Endodermal cell (in vitro differentiated cells): ENCODE data around the gene PRRX2. TPM values are rescaled to one million over a fixed set of nuclear protein-coding genes. Genes with fewer than 3 reads are reported as not detected.

ENCODE experiments used
- DNase-seq: peaks from one replicate; pipeline ENCODE4 v3.0.0-alpha.2; 2017
- H3K27ac ChIP-seq: 2 replicates; pipeline ENCODE4 v1.5.1; 2013; ENCODE audit warnings: mild to moderate bottlenecking, low read depth, low read length, moderate library complexity
- H3K27me3 ChIP-seq: 2 replicates; pipeline ENCODE4 v1.6.1; 2013; ENCODE audit warnings: mild to moderate bottlenecking, low read length, moderate library complexity; ENCODE audit not compliant: insufficient read depth, control insufficient read depth, poor library complexity, severe bottlenecking
- H3K36me3 ChIP-seq: 2 replicates; pipeline ENCODE4 v1.7.0; 2013; ENCODE audit warnings: mild to moderate bottlenecking, low read length, moderate library complexity; ENCODE audit not compliant: control insufficient read depth, insufficient read depth
- H3K4me1 ChIP-seq: one replicate; pipeline ENCODE4 v1.7.0; 2013; ENCODE audit warnings: low read length; ENCODE audit not compliant: control insufficient read depth, insufficient read depth
- H3K4me3 ChIP-seq: 2 replicates; pipeline ENCODE4 v1.5.1; 2013; ENCODE audit warnings: mild to moderate bottlenecking, low read length, moderate library complexity
- H3K9ac ChIP-seq: 2 replicates; pipeline ENCODE4 v1.6.1; 2013; ENCODE audit warnings: mild to moderate bottlenecking, low read length, moderate library complexity; ENCODE audit not compliant: poor library complexity, severe bottlenecking; ENCODE audit errors: extremely low read depth
- H3K9me3 ChIP-seq: 2 replicates; pipeline ENCODE4 v1.6.1; 2013; ENCODE audit warnings: mild to moderate bottlenecking, low read length, moderate library complexity; ENCODE audit not compliant: control insufficient read depth
- H3K27ac Mint-ChIP-seq: 2 replicates; pipeline ENCODE4 v1.8.0; 2020; ENCODE audit warnings: mixed read lengths
- H3K27me3 Mint-ChIP-seq: 2 replicates; pipeline ENCODE4 v1.8.0; 2021; ENCODE audit warnings: mild to moderate bottlenecking, mixed read lengths; ENCODE audit not compliant: insufficient read depth
- H3K36me3 Mint-ChIP-seq: 2 replicates; pipeline ENCODE4 v1.8.0; 2020; ENCODE audit warnings: low read depth, mixed read lengths
- H3K4me1 Mint-ChIP-seq: 2 replicates; pipeline ENCODE4 v1.8.0; 2020; ENCODE audit warnings: mixed read lengths
- H3K4me3 Mint-ChIP-seq: 2 replicates; pipeline ENCODE4 v1.8.0; 2020; ENCODE audit warnings: mild to moderate bottlenecking, moderate library complexity, mixed read lengths
- H3K9me3 Mint-ChIP-seq: 2 replicates; pipeline ENCODE4 v1.8.0; 2020; ENCODE audit warnings: mild to moderate bottlenecking, mixed read lengths
- CTCF ChIP-seq: fragments of 200-600 bp; sonication (generic); conservative IDR thresholded peaks from 2 replicates; pipeline ENCODE4 v1.5.0; 2021; ENCODE audit warnings: antibody characterized with exemption, mild to moderate bottlenecking
- WGBS, 2 experiments: methylation state at CpG; one replicate each; pipeline versions ENCODE4 v1.1.5 to v1.1.7; 2013; ENCODE audit warnings: missing lambda C conversion rate in 2 of 2, mixed read lengths in 1 of 2; ENCODE audit not compliant: insufficient coverage in 1 of 2, insufficient read length in 1 of 2; 5-methylcytosine and 5-hydroxymethylcytosine counted together
- total RNA-seq, 2 donors: library from RNA; stranded (reverse); fragmentation: NEBNext Ultra II Directional in 1 of 2; extraction: Animal tissue kit (Norgen Biotek cat#: 25700) in 1 of 2; gene quantifications; 2 replicates in 1 of 2; 3 replicates in 1 of 2; pipeline ENCODE4 v1.2.1, GENCODE V29; 2021

Gene PRRX2
- total RNA-seq, 2 donors from 2014 or later, result 1.0 to 3.8 TPM

GRCh38 chr9:129755151-129755550, 89.7 kb downstream of the PRRX2 start:
- Histone ChIP-seq H3K27me3 (no peaks in the 10 kb centered on the region), H3K27ac (no peak overlapping the region), H3K4me1 (no peaks in the 10 kb centered on the region), H3K4me3 (no peak overlapping the region), H3K9ac (no peak overlapping the region), H3K36me3 (no peaks in the 10 kb centered on the region), H3K9me3 (no peaks in the 10 kb centered on the region)
- H3K4me1 Mint-ChIP-seq, result peaks cover 9% of the 10 kb centered on the region
- TF ChIP-seq CTCF, result no peak
- H3K36me3 Mint-ChIP-seq, result no peaks in the 10 kb centered on the region
- no peaks in the 10 kb centered on the region for H3K9me3 Mint-ChIP-seq
- no peak overlapping the region for H3K4me3 Mint-ChIP-seq
- DNase-seq, result no peak
- H3K27ac Mint-ChIP-seq, result no peak overlapping the region
- peaks cover 18% of the 10 kb centered on the region for H3K27me3 Mint-ChIP-seq
- WGBS, 2 experiments, result 88 to 91% methylated on average over 5 of the region's 5 CpGs

DNA sequence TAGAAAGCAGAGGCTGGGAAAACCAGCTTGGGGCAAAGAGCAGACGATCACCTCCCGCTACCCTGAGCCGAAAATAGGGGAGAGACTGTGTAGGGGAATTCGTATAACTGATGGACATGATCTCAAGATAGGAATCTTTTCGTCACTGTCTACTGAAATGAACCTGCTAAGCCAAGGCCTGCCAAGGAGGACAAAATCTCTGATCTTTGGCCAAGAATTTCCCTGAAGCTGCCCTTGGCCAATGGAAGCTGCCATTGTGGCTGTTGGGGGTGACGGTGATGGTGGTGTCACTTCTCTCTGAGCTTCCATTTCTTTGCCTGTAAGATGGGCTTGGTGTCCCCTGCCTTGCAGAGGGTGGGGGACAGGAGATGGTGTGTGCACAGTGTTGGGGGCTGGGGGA, 90.7 kb downstream of the PRRX2 start:
- H3K9ac ChIP-seq, result no peak overlapping the region
- no peak overlapping the region for H3K4me3 ChIP-seq
- 95 to 96% methylated on average over 5 to 6 of the region's 6 CpGs for WGBS, 2 experiments
- H3K4me1 ChIP-seq, result no peaks in the 10 kb centered on the region
- H3K27ac Mint-ChIP-seq, result no peak overlapping the region
- no peak for DNase-seq
- no peaks in the 10 kb centered on the region for H3K36me3 Mint-ChIP-seq
- H3K9me3 Mint-ChIP-seq, result no peaks in the 10 kb centered on the region
- TF ChIP-seq CTCF, result no peak
- H3K27ac ChIP-seq, result no peak overlapping the region
- H3K27me3 Mint-ChIP-seq, result peaks cover 18% of the 10 kb centered on the region
- H3K4me3 Mint-ChIP-seq, result no peak overlapping the region
- peaks cover 7% of the 10 kb centered on the region for H3K4me1 Mint-ChIP-seq
- H3K36me3 ChIP-seq, result no peaks in the 10 kb centered on the region
- no peaks in the 10 kb centered on the region for H3K27me3 ChIP-seq
- no peaks in the 10 kb centered on the region for H3K9me3 ChIP-seq

- Mint-ChIP-seq H3K4me3 (no peak overlapping the region), H3K27me3 (peaks cover 16% of the 10 kb centered on the region), H3K4me1 (peaks cover 13% of the 10 kb centered on the region), H3K27ac (no peak overlapping the region), H3K36me3 (no peaks in the 10 kb centered on the region), H3K9me3 (no peaks in the 10 kb centered on the region)
- TF ChIP-seq CTCF, result no peak
- Histone ChIP-seq H3K4me3 (no peak overlapping the region), H3K27ac (no peak overlapping the region), H3K36me3 (no peaks in the 10 kb centered on the region), H3K4me1 (peaks cover 4% of the 10 kb centered on the region), H3K27me3 (no peaks in the 10 kb centered on the region), H3K9me3 (no peaks in the 10 kb centered on the region), H3K9ac (no peak overlapping the region)
- WGBS, 2 experiments, result 67 to 87% methylated on average over 4 to 9 of the region's 9 CpGs
- no peak for DNase-seq
Measured at GRCh38 chr9:129757045-129757444, 91.6 kb downstream of the PRRX2 start.
